ENCODE results near the gene HNRNPA2B1. TPM values are rescaled to one million over a fixed set of nuclear protein-coding genes. Genes with fewer than 3 reads are reported as not detected.
A peak's percentile ranks its signal among the peaks of the same experiment; 100 is the strongest.
"Not testable (repeated sequence)": the region's sequence is repeated elsewhere in the genome, so short reads cannot be mapped to it uniquely, and the experiment has no call there.

HNRNPA2B1 gene
- total RNA-seq, 1 donor from 2014 or later, result 377 TPM

DNA sequence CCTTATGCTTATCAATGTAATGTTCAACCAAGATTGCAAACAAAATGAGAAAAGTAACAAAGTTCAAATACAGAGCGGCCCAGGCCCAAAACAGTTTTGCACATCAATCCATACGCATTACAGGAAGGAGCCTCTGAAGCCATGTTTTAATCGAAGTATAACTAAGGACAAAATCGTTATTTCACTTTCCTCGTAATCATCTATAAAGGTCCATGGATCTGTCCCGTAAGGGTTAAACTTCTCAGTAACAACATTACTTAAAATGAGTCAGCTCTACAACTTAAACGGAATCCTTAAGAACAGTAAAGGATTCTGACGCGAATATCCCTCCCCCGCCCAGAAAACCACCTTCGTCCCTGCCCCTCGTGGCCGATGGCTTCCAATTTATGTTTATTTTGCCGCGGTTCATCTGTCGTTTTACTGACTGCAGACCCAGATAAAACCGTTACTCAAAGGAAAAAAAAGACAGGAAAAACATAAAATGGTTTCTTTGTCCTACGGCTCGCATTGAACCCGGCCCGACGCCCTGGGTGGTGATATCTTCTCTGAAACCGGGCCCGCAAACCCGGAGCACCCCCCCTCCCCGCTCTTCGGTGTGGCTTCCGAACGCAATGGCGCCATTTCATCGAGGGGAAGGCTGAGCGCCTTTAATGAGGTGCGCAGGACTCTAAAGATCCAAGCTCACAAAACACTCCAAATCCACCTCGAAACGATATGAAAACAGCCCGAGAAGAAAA, 1.1 kb downstream of the HNRNPA2B1 start:
- ATAC-seq, result peak; percentile 46
- intact Hi-C loops (cut with DNase I), result no loop called here
- peak; percentile 82 for DNase-seq (ENCODE audit: low spot score)

- intact Hi-C loops (cut with DNase I), result no loop called here
- ATAC-seq (no peak), DNase-seq (ENCODE audit: low spot score) (no peak)
These were observed 1.8 kb downstream of the HNRNPA2B1 start for GRCh38 chr7:26198781-26199169.

GRCh38 chr7:26198133-26198780, 2.3 kb downstream of the HNRNPA2B1 start:
- ATAC-seq, result no peak
- intact Hi-C loops (cut with DNase I), result no loop called here
- DNase-seq (ENCODE audit: low spot score), result no peak

DNA sequence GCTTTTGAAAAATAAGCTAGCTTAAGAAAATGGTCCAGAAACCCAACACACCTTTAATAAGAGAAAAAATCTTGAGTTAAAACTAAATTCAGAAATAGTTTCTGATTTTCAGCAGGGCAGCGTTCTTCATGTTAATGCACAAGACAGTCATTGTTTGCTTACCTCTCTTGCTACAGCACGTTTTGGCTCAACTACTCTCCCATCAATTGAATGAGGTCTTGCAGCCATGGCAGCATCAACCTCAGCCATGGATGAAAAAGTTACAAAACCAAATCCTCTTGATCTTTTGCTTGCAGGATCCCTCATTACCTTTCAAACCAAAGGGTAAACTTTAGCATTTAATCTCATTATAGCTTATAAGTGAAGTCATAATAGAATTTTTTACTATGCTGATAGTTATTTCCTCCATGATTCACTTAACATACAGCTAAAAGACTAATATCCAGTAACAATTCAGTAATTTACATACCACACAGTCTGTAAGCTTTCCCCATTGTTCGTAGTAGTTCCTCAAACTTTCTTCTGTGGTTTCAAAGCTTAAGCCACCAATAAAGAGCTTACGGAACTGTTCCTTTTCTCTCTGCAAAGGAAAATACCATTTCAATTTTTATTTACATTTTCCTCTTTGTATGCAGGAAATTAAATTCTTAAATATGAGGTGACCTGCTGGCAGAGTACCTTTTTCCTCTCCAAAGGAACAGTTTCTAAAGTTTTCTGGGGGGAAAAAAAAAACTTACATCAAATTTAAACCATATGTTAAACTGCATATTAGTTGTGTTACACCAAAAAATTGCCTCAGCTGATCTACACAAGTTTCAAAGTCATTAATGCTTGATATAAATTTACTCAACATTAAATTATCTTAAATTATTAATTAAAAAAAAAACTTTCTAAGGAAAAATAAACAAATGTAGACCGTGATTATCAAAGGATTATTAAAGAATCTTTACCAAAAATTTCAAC, 3.1 kb downstream of the HNRNPA2B1 start:
- ATAC-seq (no peak), DNase-seq (ENCODE audit: low spot score) (no peak)
- intact Hi-C loops (cut with DNase I), result no loop called here

GRCh38 chr7:26195867-26196657, 4.5 kb downstream of the HNRNPA2B1 start:
- DNase-seq (ENCODE audit: low spot score), result no peak
- no peak for ATAC-seq
- intact Hi-C loops (cut with DNase I), result no loop called here

DNA sequence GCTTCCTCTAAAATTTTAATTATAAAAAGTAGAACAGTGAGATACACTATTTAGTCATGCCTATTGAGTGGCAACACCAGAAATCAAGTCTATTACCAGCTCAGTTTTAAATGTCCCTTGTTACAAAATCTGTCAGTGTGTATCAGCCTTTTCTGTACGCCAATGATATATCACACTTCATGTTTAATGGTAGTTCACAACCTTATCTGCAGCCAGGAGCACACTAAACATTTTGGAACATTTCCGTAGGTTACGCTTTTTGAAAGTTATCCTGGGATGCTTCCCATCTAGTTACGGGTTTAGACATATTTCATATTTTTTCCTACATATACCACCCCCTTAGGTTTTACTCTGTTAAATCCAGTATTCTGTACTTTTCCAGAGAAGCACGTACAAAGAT, 5.4 kb downstream of the HNRNPA2B1 start:
- intact Hi-C loops (cut with DNase I), result no loop called here

GRCh38 chr7:26194764-26195163, 5.8 kb downstream of the HNRNPA2B1 start:
- intact Hi-C loops (cut with DNase I); ATAC-seq; DNase-seq (ENCODE audit: low spot score): not testable (repeated sequence)

More for the DNA sequence above, 5.4 kb downstream of the HNRNPA2B1 start:
- DNase-seq (ENCODE audit: low spot score) (no peak), ATAC-seq (no peak)

DNA sequence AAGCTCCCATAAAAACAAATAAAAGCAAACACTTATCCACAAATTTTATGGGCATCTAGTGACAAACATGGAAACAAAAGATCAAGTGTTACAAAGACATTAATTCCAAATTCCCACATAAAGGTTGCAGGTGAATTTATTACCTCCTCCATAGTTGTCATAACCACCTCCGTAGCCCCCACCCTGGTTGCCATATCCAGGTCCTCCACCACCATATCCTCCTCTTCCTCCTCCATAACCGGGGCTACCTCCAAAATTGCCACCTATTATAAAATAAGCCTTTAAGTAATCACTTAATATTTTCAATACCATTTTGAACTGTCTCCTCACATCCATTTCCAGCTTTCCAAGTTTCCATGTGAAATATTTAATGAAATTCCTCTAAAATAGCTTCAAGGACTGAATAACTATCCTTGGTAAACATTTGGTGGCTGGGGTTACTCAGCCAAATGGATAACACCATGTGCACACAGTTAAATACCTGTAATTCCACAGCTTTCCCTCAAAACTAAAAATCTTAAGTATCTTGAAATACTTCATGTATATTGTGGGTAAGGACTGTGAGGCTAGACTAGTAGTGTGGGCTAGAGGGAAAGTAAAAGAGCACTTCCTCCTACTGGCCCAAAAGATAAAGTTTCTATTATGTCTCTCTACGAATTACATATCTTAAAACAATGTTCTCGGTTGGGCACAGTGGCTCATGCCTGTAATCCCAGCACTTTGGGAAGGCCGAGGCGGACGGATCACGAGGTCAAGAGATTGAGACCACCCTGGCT, 6.9 kb downstream of the HNRNPA2B1 start:
- intact Hi-C loops (cut with DNase I), result no loop called here

DNA sequence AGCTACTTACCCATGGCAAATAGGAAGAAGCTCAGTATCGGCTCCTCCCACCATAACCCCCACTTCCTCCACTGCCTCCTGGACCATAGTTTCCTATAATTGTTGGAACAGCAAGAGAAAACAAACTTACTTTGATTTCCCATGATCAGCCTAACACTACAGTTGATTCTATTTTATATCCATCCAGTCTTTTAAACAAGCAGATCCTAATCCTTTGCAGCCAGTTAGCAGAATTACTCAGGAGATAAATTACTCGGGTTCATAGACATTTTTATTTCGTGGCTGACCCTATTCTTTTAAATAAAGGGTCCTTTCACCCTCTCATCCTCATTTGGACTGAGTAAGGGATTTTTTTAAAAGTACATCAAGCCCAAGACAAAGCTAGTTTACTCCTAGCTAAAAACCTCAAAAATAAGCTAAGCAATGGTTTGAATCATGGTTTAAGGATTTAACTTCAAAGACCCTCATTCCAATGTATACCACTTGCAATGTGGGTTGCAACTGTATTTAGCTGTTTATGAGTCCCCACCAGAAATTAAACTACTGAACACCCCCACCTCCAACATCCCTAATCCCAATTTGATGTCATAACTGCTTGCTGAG, 8.0 kb downstream of the HNRNPA2B1 start:
- DNase-seq (ENCODE audit: low spot score), result no peak
- no peak for ATAC-seq
- intact Hi-C loops (cut with DNase I), result no loop called here

More for the DNA sequence above, 6.9 kb downstream of the HNRNPA2B1 start:
- DNase-seq (ENCODE audit: low spot score) (no peak), ATAC-seq (no peak)

GRCh38 chr7:26191974-26192479, 8.5 kb downstream of the HNRNPA2B1 start:
- ATAC-seq (no peak), DNase-seq (ENCODE audit: low spot score) (no peak)
- intact Hi-C loops (cut with DNase I), result no loop called here

DNA sequence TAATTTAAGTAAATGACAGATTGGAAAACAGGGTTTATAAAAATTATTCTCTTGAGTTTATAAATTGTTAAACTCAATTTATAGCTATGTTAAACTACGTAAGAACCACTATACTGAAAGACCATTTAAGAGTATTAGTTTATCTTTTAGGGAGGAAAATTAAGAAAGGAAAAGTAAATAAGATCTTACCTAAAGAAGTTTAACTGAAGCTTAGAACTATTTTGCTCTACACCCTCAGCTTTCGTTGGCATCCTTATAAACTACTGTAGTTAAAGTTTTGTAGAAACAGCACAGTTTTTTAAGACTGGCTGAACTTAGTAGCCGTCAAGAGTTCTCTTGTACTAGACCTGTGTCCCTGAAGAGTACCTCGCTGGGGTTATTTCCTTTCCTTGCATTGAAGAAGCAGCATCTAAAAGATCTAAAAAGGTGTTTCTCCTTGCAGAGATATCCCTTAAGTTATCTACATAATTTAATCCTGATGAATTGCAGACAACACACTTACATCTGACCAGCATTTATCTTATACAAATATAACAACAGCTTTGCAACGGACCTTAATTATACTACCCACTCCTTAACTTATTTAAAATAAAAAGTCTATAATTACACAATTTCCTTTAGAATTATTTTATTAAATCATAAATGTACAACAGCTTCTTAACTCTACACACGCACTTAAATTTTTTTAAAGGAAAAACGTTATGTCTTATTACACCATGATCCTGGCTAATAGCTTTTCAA, 9.1 kb downstream of the HNRNPA2B1 start:
- ATAC-seq (no peak), DNase-seq (ENCODE audit: low spot score) (no peak)
- intact Hi-C loops (cut with DNase I), result no loop called here

- no peak for DNase-seq (ENCODE audit: low spot score)
- intact Hi-C loops (cut with DNase I), result no loop called here
- ATAC-seq, result no peak
These were observed 10.1 kb downstream of the HNRNPA2B1 start for GRCh38 chr7:26190417-26190869.

- ATAC-seq, result no peak
These were observed 10.8 kb downstream of the HNRNPA2B1 start for GRCh38 chr7:26189697-26190096.

GRCh38 chr7:26188957-26189541, 11.5 kb downstream of the HNRNPA2B1 start:
- no peak for DNase-seq (ENCODE audit: low spot score)
- intact Hi-C loops (cut with DNase I), result no loop called here
- ATAC-seq, result no peak

More at GRCh38 chr7:26189697-26190096, 10.8 kb downstream of the HNRNPA2B1 start:
- intact Hi-C loops (cut with DNase I), result no loop called here
- DNase-seq (ENCODE audit: low spot score), result no peak

- DNase-seq (ENCODE audit: low spot score), result no peak
- no peak for ATAC-seq
- intact Hi-C loops (cut with DNase I), result no loop called here
These were observed 12.2 kb downstream of the HNRNPA2B1 start for GRCh38 chr7:26188206-26188956.

Data from sciatic nerve (tissue), 2 donors.